Stomach (tissue), 4 donors: ENCODE measurements around the gene GNAO1.

Experiments
- POLR2A ChIP-seq, 4 donors: fragments of 450-650 bp; IDR thresholded peaks; one replicate each; pipeline ENCODE4 v1.6.1; 2016; ENCODE audit warnings: antibody characterized with exemption in 4 of 4, control low read depth in 2 of 4, mild to moderate bottlenecking in 1 of 4, moderate library complexity in 1 of 4
- TF ChIP-seq, protein P1 (sequence below), 7 experiments: fragments of 450-650 bp in 4 of 7; fragments of 200-600 bp in 3 of 7; sonication (generic) in 3 of 7; IDR thresholded peaks; one replicate each; pipeline ENCODE4 v1.5.1; 2016 to 2019; ENCODE audit warnings: antibody characterized with exemption in 7 of 7, control low read depth in 2 of 7, mild to moderate bottlenecking in 1 of 7

DNA sequence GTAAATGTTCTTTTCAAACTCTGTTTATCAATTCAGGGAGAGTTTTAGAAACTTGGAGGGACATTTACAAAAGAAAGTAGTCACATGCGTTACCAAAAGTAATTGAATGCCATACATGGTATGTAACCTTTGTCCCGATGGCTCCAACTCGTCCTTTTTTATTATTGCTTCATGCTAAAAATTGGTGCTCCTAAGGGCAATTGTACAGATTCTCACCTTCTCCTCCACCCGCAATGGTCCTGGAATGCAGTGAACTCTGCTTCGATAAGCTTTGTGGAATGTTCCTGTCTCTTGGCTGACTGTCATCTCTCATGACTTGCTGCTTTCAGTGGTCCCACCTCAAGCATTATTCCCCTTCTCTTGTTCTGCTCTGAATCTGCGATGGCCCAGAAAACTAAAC is 20.9 kb downstream of the GNAO1 start:
- TF ChIP-seq, protein P1, sequence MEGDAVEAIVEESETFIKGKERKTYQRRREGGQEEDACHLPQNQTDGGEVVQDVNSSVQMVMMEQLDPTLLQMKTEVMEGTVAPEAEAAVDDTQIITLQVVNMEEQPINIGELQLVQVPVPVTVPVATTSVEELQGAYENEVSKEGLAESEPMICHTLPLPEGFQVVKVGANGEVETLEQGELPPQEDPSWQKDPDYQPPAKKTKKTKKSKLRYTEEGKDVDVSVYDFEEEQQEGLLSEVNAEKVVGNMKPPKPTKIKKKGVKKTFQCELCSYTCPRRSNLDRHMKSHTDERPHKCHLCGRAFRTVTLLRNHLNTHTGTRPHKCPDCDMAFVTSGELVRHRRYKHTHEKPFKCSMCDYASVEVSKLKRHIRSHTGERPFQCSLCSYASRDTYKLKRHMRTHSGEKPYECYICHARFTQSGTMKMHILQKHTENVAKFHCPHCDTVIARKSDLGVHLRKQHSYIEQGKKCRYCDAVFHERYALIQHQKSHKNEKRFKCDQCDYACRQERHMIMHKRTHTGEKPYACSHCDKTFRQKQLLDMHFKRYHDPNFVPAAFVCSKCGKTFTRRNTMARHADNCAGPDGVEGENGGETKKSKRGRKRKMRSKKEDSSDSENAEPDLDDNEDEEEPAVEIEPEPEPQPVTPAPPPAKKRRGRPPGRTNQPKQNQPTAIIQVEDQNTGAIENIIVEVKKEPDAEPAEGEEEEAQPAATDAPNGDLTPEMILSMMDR (IDR thresholded peaks at IDR 0.05): no peak
- TF ChIP-seq POLR2A (IDR thresholded peaks at IDR 0.05): no peak
